ENCODE results near the gene IL16.

IL16 gene

DNA sequence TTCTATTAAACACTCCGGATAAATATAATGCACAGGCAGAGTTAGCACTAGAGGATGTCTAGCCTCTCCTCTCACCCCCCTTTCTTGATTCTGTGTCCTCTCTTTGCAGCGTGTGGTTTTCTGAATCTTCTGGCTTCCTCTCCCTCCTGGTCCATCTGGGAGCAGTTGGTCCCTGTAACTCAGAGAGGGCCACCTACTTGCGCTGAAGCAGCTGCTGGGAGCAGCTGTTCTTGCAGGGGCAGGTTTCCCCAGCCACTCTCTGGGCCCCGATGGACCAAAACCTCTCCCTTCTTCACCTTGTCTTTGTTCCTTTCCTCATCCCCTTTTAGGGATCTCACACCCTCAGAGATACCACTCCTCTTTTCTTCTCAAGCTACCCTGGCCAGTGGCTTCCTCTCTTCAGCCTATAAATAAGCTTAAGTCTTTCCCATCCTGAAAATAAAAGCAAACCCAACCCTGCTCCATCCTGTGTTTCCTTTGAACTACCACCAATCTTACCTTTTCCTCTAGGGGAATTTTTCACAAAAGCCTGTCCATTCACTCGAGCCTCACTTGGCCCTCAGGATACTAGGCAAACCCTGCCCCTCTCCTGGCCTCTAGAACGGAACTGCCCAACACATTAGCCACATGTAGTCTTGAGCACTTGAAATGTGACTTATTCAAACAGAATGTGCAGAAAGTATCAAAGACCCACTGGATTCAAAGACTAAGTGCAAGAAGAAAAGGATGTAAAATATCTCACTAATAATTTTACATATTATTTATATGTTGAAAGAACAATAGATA is 67.6 kb downstream of the IL16 start:
- TF ChIP-seq POLR2A (IDR thresholded peaks at IDR 0.05; ENCODE audit: low read depth, low read length) (no peak), POLR2AphosphoS5 (IDR thresholded peaks at IDR 0.05; ENCODE audit: low read depth, low read length) (no peak), TAF1 (IDR thresholded peaks at IDR 0.05; ENCODE audit: borderline replicate concordance, low read depth, low read length) (no peak)
- no peak for DNase-seq (ENCODE audit: insufficient read length)
- no peak for FAIRE-seq

DNA sequence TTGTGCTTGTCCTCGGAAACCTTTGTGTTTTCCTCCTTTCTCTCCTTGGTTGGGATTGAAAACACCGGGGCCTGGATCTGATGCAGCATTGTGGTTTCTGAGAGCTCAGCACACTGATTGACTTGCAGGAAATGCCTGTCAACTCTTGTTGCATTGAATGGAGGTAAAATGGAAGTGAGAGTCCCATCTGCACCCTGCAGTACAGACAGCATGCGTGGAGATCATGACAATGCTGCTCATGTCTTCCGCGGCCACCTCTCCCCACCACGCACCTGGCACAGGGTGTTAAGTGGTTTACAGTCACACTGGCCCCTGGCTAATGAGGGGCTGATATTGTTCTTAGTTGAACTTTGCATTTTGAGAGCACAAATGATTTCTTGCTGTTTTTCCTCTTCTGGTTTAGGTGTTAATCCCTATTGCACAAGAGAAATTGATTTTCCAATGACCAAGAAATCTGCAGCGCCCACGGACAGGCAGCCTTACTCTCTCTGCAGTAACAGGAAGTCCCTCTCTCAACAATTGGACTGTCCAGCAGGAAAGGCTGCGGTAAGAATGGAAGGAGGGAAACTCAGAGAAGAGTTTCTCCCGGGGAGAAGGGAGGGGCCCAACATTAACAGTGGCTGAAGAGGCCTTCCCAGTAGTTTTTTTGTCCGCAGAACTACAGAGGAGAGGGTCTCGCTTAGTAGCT is 68.7 kb downstream of the IL16 start:
- TF ChIP-seq TAF1 (IDR thresholded peaks at IDR 0.05; ENCODE audit: borderline replicate concordance, low read depth, low read length): no peak
- no peak for TF ChIP-seq POLR2A (IDR thresholded peaks at IDR 0.05; ENCODE audit: low read depth, low read length)
- no peak for TF ChIP-seq POLR2AphosphoS5 (IDR thresholded peaks at IDR 0.05; ENCODE audit: low read depth, low read length)
- no peak for DNase-seq (ENCODE audit: insufficient read length)
- FAIRE-seq: peak; percentile 62

DNA sequence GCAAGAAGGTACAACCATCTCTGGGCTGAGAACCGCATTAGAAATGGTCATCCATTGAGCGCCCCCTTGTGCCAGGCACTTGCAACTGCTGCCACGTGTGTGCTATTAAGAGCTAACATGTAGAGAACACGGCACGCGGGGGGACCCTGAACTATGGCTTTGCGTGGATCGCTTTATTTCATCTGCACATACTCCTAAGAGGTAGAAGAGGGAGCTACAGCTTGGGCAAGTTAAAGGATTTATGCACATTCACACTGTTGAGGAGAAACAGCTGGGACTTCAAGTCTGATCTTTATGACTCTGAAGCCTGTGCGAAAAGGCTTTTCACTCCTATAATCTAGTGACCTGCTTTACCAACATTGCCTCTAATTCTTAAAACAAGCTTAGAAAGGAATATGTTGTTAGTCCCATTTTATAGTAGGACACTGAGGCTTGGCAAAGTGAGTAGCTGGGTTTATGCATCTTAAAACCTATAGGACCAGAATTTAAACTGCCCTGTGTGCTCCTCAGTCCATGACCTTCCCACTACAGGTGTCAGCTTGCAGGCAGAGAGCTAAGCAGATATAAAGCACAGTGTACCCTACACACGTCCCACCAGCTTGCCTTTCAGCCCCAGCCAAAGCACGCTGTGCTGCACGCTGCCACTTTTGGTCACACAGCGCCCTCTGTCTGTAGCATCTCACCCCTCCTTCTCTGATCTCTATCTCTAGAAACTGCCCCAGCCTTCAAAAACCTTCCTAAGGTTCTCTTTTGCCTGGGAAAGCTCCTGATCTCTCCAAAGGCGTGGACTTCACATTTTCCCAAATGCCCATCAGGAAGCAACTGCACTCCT is 69.5 kb downstream of the IL16 start:
- peak; percentile 96 for FAIRE-seq
- TF ChIP-seq TAF1 (IDR thresholded peaks at IDR 0.05; ENCODE audit: borderline replicate concordance, low read depth, low read length) (no peak), POLR2A (IDR thresholded peaks at IDR 0.05; ENCODE audit: low read depth, low read length) (no peak), POLR2AphosphoS5 (IDR thresholded peaks at IDR 0.05; ENCODE audit: low read depth, low read length) (no peak)
- peak; percentile 46 for DNase-seq (ENCODE audit: insufficient read length)

DNA sequence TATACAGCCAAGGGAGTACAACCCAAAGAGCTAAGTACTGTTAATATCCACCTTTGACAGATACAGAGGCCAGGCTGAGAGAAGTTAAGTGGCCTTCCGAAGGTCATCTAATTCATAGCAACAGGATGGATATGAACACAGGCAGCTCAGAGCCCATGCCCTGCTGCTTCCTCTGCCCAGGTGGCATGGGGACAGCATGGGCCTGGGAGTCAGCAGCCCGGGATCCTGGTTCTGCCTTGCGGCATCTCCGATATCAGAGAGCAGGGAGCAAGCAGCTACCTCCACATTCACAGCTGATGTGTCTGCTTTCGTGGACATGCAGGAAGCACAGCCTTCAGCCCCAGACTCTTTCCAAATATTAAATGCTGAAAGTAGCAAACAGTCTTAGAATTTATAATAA is 71.7 kb downstream of the IL16 start:
- DNase-seq (ENCODE audit: insufficient read length) (no peak), FAIRE-seq (no peak)
- no peak for TF ChIP-seq TAF1 (IDR thresholded peaks at IDR 0.05; ENCODE audit: borderline replicate concordance, low read depth, low read length)
- no peak for TF ChIP-seq POLR2AphosphoS5 (IDR thresholded peaks at IDR 0.05; ENCODE audit: low read depth, low read length)
- TF ChIP-seq POLR2A (IDR thresholded peaks at IDR 0.05; ENCODE audit: low read depth, low read length): no peak

DNA sequence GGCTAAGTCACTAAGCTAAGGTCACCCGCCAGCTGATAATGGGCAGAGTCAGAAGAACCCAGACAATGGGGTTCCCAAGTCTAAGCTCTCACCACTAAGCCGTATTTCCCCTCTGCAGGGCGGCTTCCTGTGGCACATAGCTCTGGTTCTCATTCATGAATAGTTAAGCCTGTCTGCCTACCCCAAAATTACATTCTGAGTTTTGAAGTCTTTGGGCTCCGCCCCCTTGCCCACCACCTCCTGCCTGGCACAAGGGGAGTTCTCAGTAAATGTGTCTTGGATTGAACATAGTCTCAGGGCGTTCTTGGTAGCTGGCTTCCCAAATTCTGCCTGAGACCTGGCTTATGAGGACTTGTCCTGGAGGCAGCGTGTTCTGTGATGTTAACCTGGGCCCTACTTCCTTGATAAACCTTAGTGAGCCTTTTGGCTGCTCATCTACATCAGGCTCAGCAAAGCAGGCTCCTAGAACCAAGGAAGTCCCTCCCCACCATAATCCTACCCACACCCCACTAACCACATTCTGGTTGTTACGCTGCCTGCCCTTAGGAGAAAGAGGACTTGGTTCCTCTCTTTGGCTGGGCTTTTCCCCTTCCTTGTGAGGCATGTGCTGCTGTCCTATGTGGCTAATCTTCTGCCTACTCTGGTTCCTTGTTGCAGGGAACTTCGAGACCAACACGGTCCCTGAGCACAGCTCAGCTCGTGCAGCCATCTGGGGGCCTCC is 72.4 kb downstream of the IL16 start:
- DNase-seq (ENCODE audit: insufficient read length) (no peak), FAIRE-seq (no peak)
- no peak for TF ChIP-seq POLR2A (IDR thresholded peaks at IDR 0.05; ENCODE audit: low read depth, low read length)
- TF ChIP-seq POLR2AphosphoS5 (IDR thresholded peaks at IDR 0.05; ENCODE audit: low read depth, low read length): no peak

DNA sequence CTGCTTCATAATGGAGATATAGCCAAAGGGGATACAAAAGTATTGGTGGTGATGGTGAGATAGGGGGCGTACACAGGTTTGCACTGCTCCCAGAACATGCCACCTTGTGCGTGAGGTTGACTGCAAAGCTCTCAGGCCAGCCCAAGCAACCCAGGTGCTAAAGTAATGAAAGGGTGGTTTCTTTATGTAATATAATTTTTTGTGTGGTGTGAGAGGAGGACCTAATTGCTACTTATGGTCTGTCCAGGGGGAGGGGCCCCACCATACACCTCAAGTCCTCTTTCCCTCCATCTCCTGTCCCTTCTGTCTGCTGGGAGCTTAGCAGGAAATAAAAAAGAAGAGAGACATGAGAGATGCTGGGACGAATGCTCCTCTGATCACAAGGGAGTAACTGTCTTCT is 73.5 kb downstream of the IL16 start:
- FAIRE-seq (no peak), DNase-seq (ENCODE audit: insufficient read length) (no peak)
- TF ChIP-seq TAF1 (IDR thresholded peaks at IDR 0.05; ENCODE audit: borderline replicate concordance, low read depth, low read length) (no peak), POLR2AphosphoS5 (IDR thresholded peaks at IDR 0.05; ENCODE audit: low read depth, low read length) (no peak), POLR2A (IDR thresholded peaks at IDR 0.05; ENCODE audit: low read depth, low read length) (no peak)

DNA sequence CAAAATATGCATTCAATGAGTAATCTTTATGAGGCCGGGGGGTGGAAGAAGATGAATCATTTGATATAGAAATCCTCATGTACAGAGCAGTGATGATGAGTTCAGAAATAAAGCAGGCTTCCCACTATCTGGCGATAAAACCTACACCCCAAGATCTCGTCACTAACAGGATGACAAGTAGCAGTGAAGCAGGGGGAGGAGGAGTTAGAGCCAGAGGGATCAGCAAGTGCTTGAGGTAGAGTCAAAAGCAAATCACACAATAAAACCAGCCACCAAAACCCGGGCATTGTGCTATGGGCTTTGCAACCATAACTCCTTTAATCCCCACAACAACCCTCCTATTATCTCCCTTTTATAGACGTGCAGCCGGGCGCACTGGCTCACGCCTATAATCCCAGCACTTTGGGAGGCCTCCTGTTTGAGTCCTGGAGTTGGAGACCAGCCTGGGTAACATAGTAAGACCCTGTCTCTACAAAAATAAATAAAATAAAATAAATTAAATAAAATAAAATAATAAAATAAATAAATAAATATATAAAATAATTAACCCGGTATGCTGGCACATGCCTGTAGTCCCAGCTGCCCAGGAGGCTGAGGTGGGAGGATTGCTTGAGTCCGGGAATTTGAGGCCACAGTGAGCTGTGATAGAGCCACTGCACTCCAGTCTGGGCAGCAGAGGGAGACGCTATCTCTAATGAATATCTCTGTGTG is 74.3 kb downstream of the IL16 start:
- FAIRE-seq (no peak), DNase-seq (ENCODE audit: insufficient read length) (no peak)
- TF ChIP-seq TAF1 (IDR thresholded peaks at IDR 0.05; ENCODE audit: borderline replicate concordance, low read depth, low read length) (no peak), POLR2AphosphoS5 (IDR thresholded peaks at IDR 0.05; ENCODE audit: low read depth, low read length) (no peak), POLR2A (IDR thresholded peaks at IDR 0.05; ENCODE audit: low read depth, low read length) (no peak)

DNA sequence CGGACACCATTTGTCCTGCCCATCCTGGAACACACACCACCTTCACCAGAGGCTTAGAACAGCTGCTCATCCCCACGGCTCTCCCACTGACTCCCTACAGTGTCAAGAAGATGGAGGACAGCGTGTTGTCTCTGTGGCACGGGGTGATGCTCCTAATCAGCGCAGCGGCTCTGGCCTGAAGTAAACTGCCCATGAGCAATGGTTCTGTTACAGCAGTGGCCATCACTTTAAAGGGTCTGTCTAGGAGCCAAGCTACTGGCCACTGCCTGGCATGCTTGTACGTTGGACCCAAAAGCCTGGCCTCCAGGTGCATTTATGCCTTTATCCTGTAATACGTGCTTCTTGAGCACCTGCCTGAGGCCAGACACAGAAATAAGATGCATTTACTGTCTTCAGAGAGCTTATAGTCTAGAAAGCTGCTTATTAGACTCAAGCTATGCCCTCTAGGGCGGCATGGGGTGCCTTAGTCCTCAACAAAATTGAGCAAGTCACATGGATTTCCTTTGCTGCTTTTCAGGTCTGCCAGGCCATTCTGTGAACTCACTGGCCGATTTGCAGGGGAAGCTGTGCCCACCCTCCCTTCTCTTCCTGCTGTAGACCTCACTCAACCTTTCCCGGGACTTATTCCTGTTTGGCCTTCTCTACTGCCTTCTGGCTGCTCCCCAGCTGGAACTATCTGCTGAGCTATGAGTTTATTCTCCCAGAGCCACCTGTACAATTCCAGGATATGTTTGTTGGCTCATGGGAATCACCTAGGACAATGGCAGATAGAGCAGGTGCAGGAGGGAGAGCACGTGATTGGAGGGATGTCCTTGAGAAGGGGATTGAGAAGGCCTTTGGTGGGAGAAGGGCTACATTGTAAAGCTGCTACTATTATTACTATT is 75.3 kb downstream of the IL16 start:
- DNase-seq (ENCODE audit: insufficient read length): no peak
- FAIRE-seq: no peak
- TF ChIP-seq POLR2AphosphoS5 (IDR thresholded peaks at IDR 0.05; ENCODE audit: low read depth, low read length): no peak
- no peak for TF ChIP-seq POLR2A (IDR thresholded peaks at IDR 0.05; ENCODE audit: low read depth, low read length)

DNA sequence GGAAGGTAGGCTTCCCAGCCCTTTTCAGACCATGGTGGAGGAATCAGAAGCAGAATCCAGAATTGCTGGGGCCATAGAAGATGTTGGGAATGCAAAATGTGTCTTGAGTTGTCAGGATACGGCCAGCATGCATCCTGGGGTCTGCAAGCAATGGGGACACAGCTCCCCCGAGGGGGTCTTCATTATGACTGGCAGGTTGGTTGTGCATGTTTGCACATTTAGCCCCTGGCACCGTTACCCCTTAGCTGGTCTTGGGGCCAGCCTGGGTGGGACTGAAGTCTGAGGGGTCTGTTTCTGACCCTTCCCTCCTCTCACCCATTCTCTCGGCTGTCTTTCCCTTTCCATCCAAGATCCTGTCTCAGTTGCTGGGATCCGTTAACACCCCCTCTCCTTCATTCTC is 76.5 kb downstream of the IL16 start:
- FAIRE-seq (no peak), DNase-seq (ENCODE audit: insufficient read length) (no peak)
- TF ChIP-seq POLR2AphosphoS5 (IDR thresholded peaks at IDR 0.05; ENCODE audit: low read depth, low read length) (no peak), POLR2A (IDR thresholded peaks at IDR 0.05; ENCODE audit: low read depth, low read length) (no peak)

DNA sequence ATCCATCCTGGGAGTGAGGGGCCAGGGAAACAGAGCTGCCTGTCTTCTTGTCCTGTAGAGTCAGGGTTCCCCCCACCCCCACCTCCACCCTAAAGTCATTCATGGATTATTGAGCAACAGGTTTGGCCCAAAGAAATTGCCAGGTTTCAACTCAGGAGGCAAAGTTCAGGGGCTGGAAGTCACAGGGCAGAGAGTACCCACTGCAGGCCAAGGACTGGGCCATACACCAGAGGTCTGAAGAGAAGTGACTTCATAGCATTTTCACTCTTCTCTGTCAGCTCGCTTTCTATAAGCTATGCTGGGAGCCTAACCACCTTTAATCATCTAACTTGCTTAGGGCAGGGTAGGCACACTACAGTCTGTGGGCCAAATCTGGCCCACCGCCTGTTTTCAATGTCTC is 77.2 kb downstream of the IL16 start:
- DNase-seq (ENCODE audit: insufficient read length): no peak
- no peak for TF ChIP-seq POLR2AphosphoS5 (IDR thresholded peaks at IDR 0.05; ENCODE audit: low read depth, low read length)
- no peak for TF ChIP-seq POLR2A (IDR thresholded peaks at IDR 0.05; ENCODE audit: low read depth, low read length)
- TF ChIP-seq TAF1 (IDR thresholded peaks at IDR 0.05; ENCODE audit: borderline replicate concordance, low read depth, low read length): no peak
- no peak for FAIRE-seq
